HEK293 (cell line): Measurements from ENCODE around the gene TLCD2.

Experiments used
- FEZF1 ChIP-seq: fragments of 450-650 bp; formaldehyde crosslinking; IDR thresholded peaks from 2 replicates; pipeline ENCODE4 v1.5.1; 2016; ENCODE audit warnings: missing biosample characterization, missing genetic modification characterization
- GLIS1 ChIP-seq: fragments of 450-650 bp; formaldehyde crosslinking; IDR thresholded peaks from 2 replicates; pipeline ENCODE4 v1.5.1; 2016; ENCODE audit warnings: missing biosample characterization, missing genetic modification characterization
- MZF1 ChIP-seq: fragments of 450-650 bp; formaldehyde crosslinking; IDR thresholded peaks from 2 replicates; pipeline ENCODE4 v1.5.1; 2017; ENCODE audit warnings: missing biosample characterization, missing genetic modification characterization, borderline replicate concordance
- SCRT2 ChIP-seq: fragments of 450-650 bp; formaldehyde crosslinking; IDR thresholded peaks from 2 replicates; pipeline ENCODE4 v1.5.1; 2016; ENCODE audit warnings: missing biosample characterization, missing genetic modification characterization
- SETDB1 ChIP-seq: IDR thresholded peaks from one replicate; pipeline ENCODE4 v1.6.1; 2017; ENCODE audit warnings: mild to moderate bottlenecking, low read length, moderate library complexity, mixed read lengths; ENCODE audit not compliant: insufficient read length
- SP3 ChIP-seq: fragments of 450-650 bp; formaldehyde crosslinking; IDR thresholded peaks from 2 replicates; pipeline ENCODE4 v1.5.1; 2016; ENCODE audit warnings: missing biosample characterization, missing genetic modification characterization
- ZFP3 ChIP-seq: fragments of 450-650 bp; formaldehyde crosslinking; IDR thresholded peaks from 2 replicates; pipeline ENCODE4 v1.5.1; 2016; ENCODE audit warnings: low read depth, missing biosample characterization, missing genetic modification characterization
- ZFP41 ChIP-seq: fragments of 450-650 bp; formaldehyde crosslinking; IDR thresholded peaks from 2 replicates; pipeline ENCODE4 v1.5.1; 2016; ENCODE audit warnings: missing biosample characterization, missing genetic modification characterization, borderline replicate concordance
- ZFP69B ChIP-seq: fragments of 450-650 bp; formaldehyde crosslinking; IDR thresholded peaks from 2 replicates; pipeline ENCODE4 v1.5.1; 2016; ENCODE audit warnings: missing biosample characterization, missing genetic modification characterization
- ZNF112 ChIP-seq: fragments of 450-650 bp; formaldehyde crosslinking; IDR thresholded peaks from 2 replicates; pipeline ENCODE4 v1.5.0; 2017; ENCODE audit warnings: missing biosample characterization, missing genetic modification characterization
- ZNF140 ChIP-seq: fragments of 450-650 bp; formaldehyde crosslinking; IDR thresholded peaks from 2 replicates; pipeline ENCODE4 v1.5.1; 2016; ENCODE audit warnings: missing biosample characterization, missing genetic modification characterization
- ZNF16 ChIP-seq: fragments of 450-650 bp; formaldehyde crosslinking; IDR thresholded peaks from 2 replicates; pipeline ENCODE4 v1.5.1; 2016; ENCODE audit warnings: low read depth, missing biosample characterization, missing genetic modification characterization
- ZNF202 ChIP-seq: fragments of 450-650 bp; formaldehyde crosslinking; IDR thresholded peaks from 2 replicates; pipeline ENCODE4 v1.5.1; 2016; ENCODE audit warnings: missing biosample characterization, missing genetic modification characterization, borderline replicate concordance
- ZNF239 ChIP-seq: fragments of 450-650 bp; formaldehyde crosslinking; IDR thresholded peaks from 2 replicates; pipeline ENCODE4 v1.5.1; 2016; ENCODE audit warnings: missing biosample characterization, missing genetic modification characterization
- ZNF24 ChIP-seq: fragments of 450-650 bp; formaldehyde crosslinking; IDR thresholded peaks from 2 replicates; pipeline ENCODE4 v1.5.1; 2016; ENCODE audit warnings: missing biosample characterization, missing genetic modification characterization
- ZNF391 ChIP-seq: fragments of 450-650 bp; formaldehyde crosslinking; IDR thresholded peaks from 2 replicates; pipeline ENCODE4 v1.5.1; 2016; ENCODE audit warnings: low read depth, missing biosample characterization, missing genetic modification characterization, borderline replicate concordance
- ZNF473 ChIP-seq: fragments of 450-650 bp; formaldehyde crosslinking; IDR thresholded peaks from 2 replicates; pipeline ENCODE4 v1.5.1; 2017; ENCODE audit warnings: missing biosample characterization, missing genetic modification characterization
- ZNF510 ChIP-seq: fragments of 450-650 bp; formaldehyde crosslinking; IDR thresholded peaks from 2 replicates; pipeline ENCODE4 v1.5.1; 2018; ENCODE audit warnings: mild to moderate bottlenecking, missing genetic modification characterization, missing biosample characterization; ENCODE audit not compliant: insufficient replicate concordance
- ZNF529 ChIP-seq: fragments of 450-650 bp; formaldehyde crosslinking; IDR thresholded peaks from 2 replicates; pipeline ENCODE4 v1.5.1; 2017; ENCODE audit warnings: missing genetic modification characterization, missing biosample characterization; ENCODE audit not compliant: insufficient replicate concordance
- ZNF571 ChIP-seq: fragments of 450-650 bp; formaldehyde crosslinking; IDR thresholded peaks from 2 replicates; pipeline ENCODE4 v1.5.0; 2017; ENCODE audit warnings: missing biosample characterization, missing genetic modification characterization
- ZNF610 ChIP-seq: fragments of 450-650 bp; formaldehyde crosslinking; IDR thresholded peaks from 2 replicates; pipeline ENCODE4 v1.5.1; 2016; ENCODE audit warnings: missing biosample characterization, missing genetic modification characterization, borderline replicate concordance
- ZNF707 ChIP-seq: fragments of 450-650 bp; formaldehyde crosslinking; IDR thresholded peaks from 2 replicates; pipeline ENCODE4 v1.5.1; 2016; ENCODE audit warnings: missing biosample characterization, missing genetic modification characterization
- ZNF791 ChIP-seq: fragments of 450-650 bp; formaldehyde crosslinking; IDR thresholded peaks from 2 replicates; pipeline ENCODE4 v1.5.1; 2016; ENCODE audit warnings: missing biosample characterization, missing genetic modification characterization
- ZNF837 ChIP-seq: fragments of 450-650 bp; formaldehyde crosslinking; IDR thresholded peaks from 2 replicates; pipeline ENCODE4 v1.5.1; 2016; ENCODE audit warnings: missing biosample characterization, missing genetic modification characterization
- ZXDB ChIP-seq: fragments of 450-650 bp; formaldehyde crosslinking; IDR thresholded peaks from 2 replicates; pipeline ENCODE4 v1.5.1; 2016; ENCODE audit warnings: missing biosample characterization, missing genetic modification characterization
- TF ChIP-seq, protein P1 (sequence below): fragments of 450-650 bp; formaldehyde crosslinking; IDR thresholded peaks from 2 replicates; pipeline ENCODE4 v1.5.1; 2016; ENCODE audit warnings: missing biosample characterization, missing genetic modification characterization
- TF ChIP-seq, protein P2 (sequence below): fragments of 450-650 bp; formaldehyde crosslinking; IDR thresholded peaks from 2 replicates; pipeline ENCODE4 v1.5.1; 2016; ENCODE audit warnings: missing biosample characterization, missing genetic modification characterization
- TF ChIP-seq, protein P3 (sequence below): fragments of 450-650 bp; formaldehyde crosslinking; IDR thresholded peaks from 2 replicates; pipeline ENCODE4 v1.5.1; 2016; ENCODE audit warnings: missing biosample characterization, missing genetic modification characterization
- TF ChIP-seq, protein P4 (sequence below): fragments of 450-650 bp; formaldehyde crosslinking; IDR thresholded peaks from 2 replicates; pipeline ENCODE4 v1.5.1; 2016; ENCODE audit warnings: missing biosample characterization, missing genetic modification characterization, low read depth
- TF ChIP-seq, protein P5 (sequence below): fragments of 450-650 bp; formaldehyde crosslinking; IDR thresholded peaks from 2 replicates; pipeline ENCODE4 v1.5.1; 2016; ENCODE audit warnings: missing biosample characterization, missing genetic modification characterization
- TF ChIP-seq, protein P6 (sequence below): fragments of 450-650 bp; formaldehyde crosslinking; IDR thresholded peaks from 2 replicates; pipeline ENCODE4 v1.5.1; 2016; ENCODE audit warnings: missing biosample characterization, missing genetic modification characterization

The TLCD2 gene

DNA sequence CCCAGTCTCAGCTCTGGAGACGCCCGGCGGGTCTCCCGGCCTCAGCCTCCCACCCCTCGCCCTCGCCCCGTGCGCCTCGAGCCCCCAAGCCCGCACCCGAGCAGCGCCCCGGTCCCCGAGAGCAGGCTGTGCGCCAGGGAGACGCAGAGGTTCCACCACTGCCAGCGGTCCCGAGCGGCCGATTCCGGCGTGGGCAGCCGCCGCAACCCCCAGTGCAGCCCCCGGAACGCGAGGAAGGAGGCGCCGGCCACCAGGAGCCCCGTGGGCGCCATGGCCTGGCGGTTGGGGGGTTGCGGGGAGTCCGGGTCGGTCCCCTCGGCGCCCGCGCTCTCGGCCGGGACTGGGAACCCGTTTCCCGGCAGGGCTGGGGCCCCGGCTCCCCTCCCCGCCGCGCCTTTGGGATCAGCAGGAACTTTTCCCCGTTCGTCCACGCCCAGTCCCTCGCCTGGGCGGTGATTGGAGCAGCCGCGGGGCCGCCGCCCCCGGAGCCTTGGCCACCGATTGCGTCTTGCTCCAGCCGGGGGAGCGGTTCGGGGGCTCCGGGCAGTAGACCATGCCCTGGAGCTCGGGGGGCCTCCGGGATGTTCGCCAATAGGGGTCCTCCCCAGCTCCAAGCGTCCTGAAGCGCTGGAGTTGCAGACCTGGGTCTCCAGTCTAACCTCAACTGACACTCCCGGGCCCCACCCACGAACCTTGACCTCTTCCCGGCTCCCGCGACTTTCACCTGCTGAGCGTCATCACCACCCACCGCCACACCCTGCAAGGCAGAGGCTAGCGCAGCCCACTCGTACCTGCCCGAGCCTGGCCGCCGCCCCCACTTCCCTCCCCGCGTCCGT lies at the start of gene TLCD2 (continued):
- TF ChIP-seq ZNF571 (tag by site-specific recombination) (no peak), SETDB1 (no peak), ZNF202 (tag by site-specific recombination) (no peak), ZNF112 (tag by site-specific recombination) (no peak), ZFP69B (tag by site-specific recombination) (peak; percentile 84), ZNF239 (no peak), ZFP3 (no peak), ZNF16 (no peak), ZNF473 (no peak), ZNF837 (tag by site-specific recombination) (no peak), ZNF140 (tag by site-specific recombination) (no peak), ZNF24 (tag by site-specific recombination) (no peak), ZXDB (tag by site-specific recombination) (no peak), ZNF707 (no peak), SP3 (tag by site-specific recombination) (peak; percentile 69; the same call in 1 of the 2 replicates), ZNF510 (no peak), ZNF529 (tag by site-specific recombination) (no peak), FEZF1 (tag by site-specific recombination) (no peak), ZNF610 (tag by site-specific recombination) (no peak), GLIS1 (tag by site-specific recombination) (peak; percentile 66), ZNF791 (tag by site-specific recombination) (no peak), ZNF391 (tag by site-specific recombination) (no peak), MZF1 (tag by site-specific recombination) (no peak), SCRT2 (peak; percentile 45; the same call in 1 of the 2 replicates), ZFP41 (tag by site-specific recombination) (no peak)
- TF ChIP-seq, protein P1, sequence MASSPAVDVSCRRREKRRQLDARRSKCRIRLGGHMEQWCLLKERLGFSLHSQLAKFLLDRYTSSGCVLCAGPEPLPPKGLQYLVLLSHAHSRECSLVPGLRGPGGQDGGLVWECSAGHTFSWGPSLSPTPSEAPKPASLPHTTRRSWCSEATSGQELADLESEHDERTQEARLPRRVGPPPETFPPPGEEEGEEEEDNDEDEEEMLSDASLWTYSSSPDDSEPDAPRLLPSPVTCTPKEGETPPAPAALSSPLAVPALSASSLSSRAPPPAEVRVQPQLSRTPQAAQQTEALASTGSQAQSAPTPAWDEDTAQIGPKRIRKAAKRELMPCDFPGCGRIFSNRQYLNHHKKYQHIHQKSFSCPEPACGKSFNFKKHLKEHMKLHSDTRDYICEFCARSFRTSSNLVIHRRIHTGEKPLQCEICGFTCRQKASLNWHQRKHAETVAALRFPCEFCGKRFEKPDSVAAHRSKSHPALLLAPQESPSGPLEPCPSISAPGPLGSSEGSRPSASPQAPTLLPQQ (tag by site-specific recombination), result peak; percentile 69
- TF ChIP-seq, protein P2, sequence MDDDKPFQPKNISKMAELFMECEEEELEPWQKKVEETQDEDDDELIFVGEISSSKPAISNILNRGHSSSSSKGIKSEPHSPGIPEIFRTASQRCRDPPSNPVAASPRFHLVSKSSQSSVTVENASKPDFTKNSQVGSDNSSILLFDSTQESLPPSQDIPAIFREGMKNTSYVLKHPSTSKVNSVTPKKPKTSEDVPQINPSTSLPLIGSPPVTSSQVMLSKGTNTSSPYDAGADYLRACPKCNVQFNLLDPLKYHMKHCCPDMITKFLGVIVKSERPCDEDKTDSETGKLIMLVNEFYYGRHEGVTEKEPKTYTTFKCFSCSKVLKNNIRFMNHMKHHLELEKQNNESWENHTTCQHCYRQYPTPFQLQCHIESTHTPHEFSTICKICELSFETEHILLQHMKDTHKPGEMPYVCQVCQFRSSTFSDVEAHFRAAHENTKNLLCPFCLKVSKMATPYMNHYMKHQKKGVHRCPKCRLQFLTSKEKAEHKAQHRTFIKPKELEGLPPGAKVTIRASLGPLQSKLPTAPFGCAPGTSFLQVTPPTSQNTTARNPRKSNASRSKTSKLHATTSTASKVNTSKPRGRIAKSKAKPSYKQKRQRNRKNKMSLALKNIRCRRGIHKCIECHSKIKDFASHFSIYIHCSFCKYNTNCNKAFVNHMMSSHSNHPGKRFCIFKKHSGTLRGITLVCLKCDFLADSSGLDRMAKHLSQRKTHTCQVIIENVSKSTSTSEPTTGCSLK (tag by site-specific recombination), result no peak
- TF ChIP-seq, protein P3, sequence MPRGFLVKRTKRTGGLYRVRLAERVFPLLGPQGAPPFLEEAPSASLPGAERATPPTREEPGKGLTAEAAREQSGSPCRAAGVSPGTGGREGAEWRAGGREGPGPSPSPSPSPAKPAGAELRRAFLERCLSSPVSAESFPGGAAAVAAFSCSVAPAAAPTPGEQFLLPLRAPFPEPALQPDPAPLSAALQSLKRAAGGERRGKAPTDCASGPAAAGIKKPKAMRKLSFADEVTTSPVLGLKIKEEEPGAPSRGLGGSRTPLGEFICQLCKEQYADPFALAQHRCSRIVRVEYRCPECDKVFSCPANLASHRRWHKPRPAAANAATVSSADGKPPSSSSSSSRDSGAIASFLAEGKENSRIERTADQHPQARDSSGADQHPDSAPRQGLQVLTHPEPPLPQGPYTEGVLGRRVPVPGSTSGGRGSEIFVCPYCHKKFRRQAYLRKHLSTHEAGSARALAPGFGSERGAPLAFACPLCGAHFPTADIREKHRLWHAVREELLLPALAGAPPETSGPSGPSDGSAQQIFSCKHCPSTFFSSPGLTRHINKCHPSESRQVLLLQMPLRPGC (tag by site-specific recombination), result peak; percentile 3; the same call in 1 of the 2 replicates
- TF ChIP-seq, protein P4, sequence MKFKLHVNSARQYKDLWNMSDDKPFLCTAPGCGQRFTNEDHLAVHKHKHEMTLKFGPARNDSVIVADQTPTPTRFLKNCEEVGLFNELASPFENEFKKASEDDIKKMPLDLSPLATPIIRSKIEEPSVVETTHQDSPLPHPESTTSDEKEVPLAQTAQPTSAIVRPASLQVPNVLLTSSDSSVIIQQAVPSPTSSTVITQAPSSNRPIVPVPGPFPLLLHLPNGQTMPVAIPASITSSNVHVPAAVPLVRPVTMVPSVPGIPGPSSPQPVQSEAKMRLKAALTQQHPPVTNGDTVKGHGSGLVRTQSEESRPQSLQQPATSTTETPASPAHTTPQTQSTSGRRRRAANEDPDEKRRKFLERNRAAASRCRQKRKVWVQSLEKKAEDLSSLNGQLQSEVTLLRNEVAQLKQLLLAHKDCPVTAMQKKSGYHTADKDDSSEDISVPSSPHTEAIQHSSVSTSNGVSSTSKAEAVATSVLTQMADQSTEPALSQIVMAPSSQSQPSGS (tag by site-specific recombination), result no peak
- TF ChIP-seq, protein P5, sequence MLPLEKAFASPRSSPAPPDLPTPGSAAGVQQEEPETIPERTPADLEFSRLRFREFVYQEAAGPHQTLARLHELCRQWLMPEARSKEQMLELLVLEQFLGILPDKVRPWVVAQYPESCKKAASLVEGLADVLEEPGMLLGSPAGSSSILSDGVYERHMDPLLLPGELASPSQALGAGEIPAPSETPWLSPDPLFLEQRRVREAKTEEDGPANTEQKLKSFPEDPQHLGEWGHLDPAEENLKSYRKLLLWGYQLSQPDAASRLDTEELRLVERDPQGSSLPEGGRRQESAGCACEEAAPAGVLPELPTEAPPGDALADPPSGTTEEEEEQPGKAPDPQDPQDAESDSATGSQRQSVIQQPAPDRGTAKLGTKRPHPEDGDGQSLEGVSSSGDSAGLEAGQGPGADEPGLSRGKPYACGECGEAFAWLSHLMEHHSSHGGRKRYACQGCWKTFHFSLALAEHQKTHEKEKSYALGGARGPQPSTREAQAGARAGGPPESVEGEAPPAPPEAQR (tag by site-specific recombination), result no peak
- TF ChIP-seq, protein P6, sequence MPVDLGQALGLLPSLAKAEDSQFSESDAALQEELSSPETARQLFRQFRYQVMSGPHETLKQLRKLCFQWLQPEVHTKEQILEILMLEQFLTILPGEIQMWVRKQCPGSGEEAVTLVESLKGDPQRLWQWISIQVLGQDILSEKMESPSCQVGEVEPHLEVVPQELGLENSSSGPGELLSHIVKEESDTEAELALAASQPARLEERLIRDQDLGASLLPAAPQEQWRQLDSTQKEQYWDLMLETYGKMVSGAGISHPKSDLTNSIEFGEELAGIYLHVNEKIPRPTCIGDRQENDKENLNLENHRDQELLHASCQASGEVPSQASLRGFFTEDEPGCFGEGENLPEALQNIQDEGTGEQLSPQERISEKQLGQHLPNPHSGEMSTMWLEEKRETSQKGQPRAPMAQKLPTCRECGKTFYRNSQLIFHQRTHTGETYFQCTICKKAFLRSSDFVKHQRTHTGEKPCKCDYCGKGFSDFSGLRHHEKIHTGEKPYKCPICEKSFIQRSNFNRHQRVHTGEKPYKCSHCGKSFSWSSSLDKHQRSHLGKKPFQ (tag by site-specific recombination), result no peak
